Sigmoid colon (tissue), 7 donors: Measurements from ENCODE around the gene AIRE. TPM values are rescaled to one million over a fixed set of nuclear protein-coding genes. Genes with fewer than 3 reads are reported as not detected.
"Not testable (repeated sequence)": the region's sequence is repeated elsewhere in the genome, so short reads cannot be mapped to it uniquely, and the experiment has no call there.

Experiments used
- DNase-seq: peaks from one replicate; pipeline ENCODE4 v3.0.0-alpha.2; 2019
- H3K27ac ChIP-seq, 4 donors: fragments of 200-600 bp; sonication (generic); one replicate each; pipeline ENCODE4 v1.5.1; 2016 to 2019; ENCODE audit warnings: mild to moderate bottlenecking in 1 of 4
- H3K27me3 ChIP-seq, 3 donors: fragments of 200-600 bp; sonication (generic); one replicate each; pipeline ENCODE4 v1.5.1; 2019; ENCODE audit warnings: mild to moderate bottlenecking in 1 of 3
- H3K36me3 ChIP-seq, 4 donors: fragments of 200-600 bp; sonication (generic); one replicate each; pipeline ENCODE4 v1.5.1; 2016 to 2019
- H3K4me1 ChIP-seq, 4 donors: fragments of 200-600 bp; sonication (generic); one replicate each; pipeline ENCODE4 v1.5.1; 2017 to 2019
- H3K4me3 ChIP-seq, 4 donors: fragments of 200-600 bp; sonication (generic); one replicate each; pipeline ENCODE4 v1.5.1; 2017 to 2019; ENCODE audit warnings: mild to moderate bottlenecking in 2 of 4, moderate library complexity in 1 of 4
- H3K9me3 ChIP-seq, 4 donors: fragments of 200-600 bp in 3 of 4; sonication (generic) in 3 of 4; one replicate each; pipeline versions ENCODE4 v1.5.1 to v1.6.1; 2013 to 2019
- CTCF ChIP-seq, 4 experiments: fragments of 450-650 bp in 3 of 4; fragments of 200-600 bp in 1 of 4; IDR thresholded peaks; one replicate each; pipeline ENCODE4 v1.5.1; 2016 to 2019; ENCODE audit warnings: antibody characterized with exemption in 4 of 4, mild to moderate bottlenecking in 3 of 4, moderate library complexity in 2 of 4
- EP300 ChIP-seq, 4 donors: sonication (generic); formaldehyde crosslinking; IDR thresholded peaks; one replicate each; pipeline ENCODE4 v1.6.1; 2017; ENCODE audit warnings: antibody characterized with exemption in 4 of 4
- POLR2A ChIP-seq, 2 donors: fragments of 450-650 bp; IDR thresholded peaks; one replicate each; pipeline ENCODE4 v1.6.1; 2016; ENCODE audit warnings: antibody characterized with exemption in 2 of 2, mild to moderate bottlenecking in 2 of 2, moderate library complexity in 2 of 2
- POLR2AphosphoS5 ChIP-seq, 4 donors: sonication (generic); formaldehyde crosslinking; IDR thresholded peaks; one replicate each; pipeline ENCODE4 v1.6.1; 2017; ENCODE audit warnings: antibody characterized with exemption in 4 of 4
- WGBS, 2 donors: extraction: QIAGEN DNeasy Blood & Tissue Kit; methylation state at CpG; one replicate each; pipeline ENCODE4 v1.1.7; 2013; 5-methylcytosine and 5-hydroxymethylcytosine counted together
- intact Hi-C: fragments of 100-400 bp; cut with DNase I; formaldehyde crosslinking; loops from one replicate; pipeline ENCODE4 v1.15.1; 2023
- polyA plus RNA-seq, 3 donors: library from polyadenylated mRNA; stranded (reverse); fragments of 200-250 nt; gene quantifications; one replicate each; pipeline ENCODE4 v1.2.3, GENCODE V29; 2013
- total RNA-seq, 4 donors: library from RNA; depleted of rRNA; stranded (reverse); fragments of >200 nt; gene quantifications; one replicate each; pipeline ENCODE4 v1.1.0, GENCODE V29; 2016
- donor health status: healthy with polysubstance abuse.
- donor health status: Bipolar disorder and iron deficiency.
- donor health status: healthy.

The AIRE gene
- not detected for total RNA-seq
- polyA plus RNA-seq: under 1 TPM in 1 of 3 donors, not detected in 2; 0.61 TPM

GRCh38 chr21:44285138-44285992 is at the start of gene AIRE:
Gene AIRE, plus strand, starts transcription at chr21:44285876. Its CDS starts 131 bp downstream, at chr21:44286007.
- H3K36me3 ChIP-seq: no peaks in the 10 kb centered on the region
- 22 to 45% methylated on average over 56 of the region's 56 CpGs for WGBS, 2 donors
- peaks cover 6 to 41% (median 27%) of the 10 kb centered on the region in 3 donors for H3K27me3 ChIP-seq
- intact Hi-C loops: no loop called here
- no peak for DNase-seq
- no peak within 1 kb of the TSS for H3K27ac ChIP-seq
- peak within 1 kb of the TSS in 2 of 4 donors; percentile 17 to 26 for H3K4me3 ChIP-seq
- no peaks in the 10 kb centered on the region for H3K9me3 ChIP-seq
- H3K4me1 ChIP-seq: peaks cover 0 to 11% (median 7%) of the 10 kb centered on the region in 4 donors
- TF ChIP-seq POLR2AphosphoS5 (IDR thresholded peaks at IDR 0.05) (no peak), CTCF (IDR thresholded peaks at IDR 0.05) (no peak), EP300 (IDR thresholded peaks at IDR 0.05) (no peak), POLR2A (IDR thresholded peaks at IDR 0.05) (no peak)

GRCh38 chr21:44240353-44240752 is 45.3 kb upstream of the AIRE start:
- intact Hi-C loops, H3K27ac ChIP-seq: not testable (repeated sequence)

GRCh38 chr21:44240842-44241241 is 44.8 kb upstream of the AIRE start, which contains the start of gene ICOSLG:
Gene ICOSLG, minus strand, starts transcription at chr21:44240943. Its CDS starts 126 bp downstream, at chr21:44240817.
- H3K4me3 ChIP-seq, H3K27ac ChIP-seq, H3K4me1 ChIP-seq, intact Hi-C loops, DNase-seq, H3K27me3 ChIP-seq, H3K36me3 ChIP-seq, H3K9me3 ChIP-seq: not testable (repeated sequence)
- no CpG with 5 or more reads among the region's 53 CpGs for WGBS, 2 donors

More at GRCh38 chr21:44240353-44240752, 45.3 kb upstream of the AIRE start:
- WGBS, 2 donors: no CpG with 5 or more reads among the region's 46 CpGs
- not testable (repeated sequence) for H3K36me3 ChIP-seq, H3K4me3 ChIP-seq, H3K27me3 ChIP-seq, H3K9me3 ChIP-seq, DNase-seq, H3K4me1 ChIP-seq

GRCh38 chr21:44241281-44241680 is 44.4 kb upstream of the AIRE start:
- intact Hi-C loops, H3K27me3 ChIP-seq, H3K4me3 ChIP-seq, H3K36me3 ChIP-seq, H3K9me3 ChIP-seq, H3K27ac ChIP-seq, H3K4me1 ChIP-seq, DNase-seq: not testable (repeated sequence)
- no CpG with 5 or more reads among the region's 27 CpGs for WGBS, 2 donors

- DNase-seq, H3K9me3 ChIP-seq, H3K4me3 ChIP-seq, H3K36me3 ChIP-seq, intact Hi-C loops, H3K4me1 ChIP-seq, H3K27me3 ChIP-seq, H3K27ac ChIP-seq: not testable (repeated sequence)
- no CpG with 5 or more reads among the region's 15 CpGs for WGBS, 2 donors
Observed at GRCh38 chr21:44243980-44244379, 41.7 kb upstream of the AIRE start.

GRCh38 chr21:44247904-44248303 is 37.8 kb upstream of the AIRE start:
- H3K4me3 ChIP-seq, H3K27me3 ChIP-seq, DNase-seq, H3K4me1 ChIP-seq, H3K27ac ChIP-seq, H3K9me3 ChIP-seq, H3K36me3 ChIP-seq, intact Hi-C loops: not testable (repeated sequence)
- WGBS, 2 donors: no CpG with 5 or more reads among the region's 17 CpGs

- H3K4me1 ChIP-seq, H3K27me3 ChIP-seq, H3K4me3 ChIP-seq, H3K36me3 ChIP-seq, DNase-seq, intact Hi-C loops, H3K9me3 ChIP-seq, H3K27ac ChIP-seq: not testable (repeated sequence)
- WGBS, 2 donors: no CpG with 5 or more reads among the region's 33 CpGs
Observed at GRCh38 chr21:44249204-44250037, 36.3 kb upstream of the AIRE start.
